ENCODE data around the gene TPBG. TPM values are rescaled to one million over a fixed set of nuclear protein-coding genes. Genes with fewer than 3 reads are reported as not detected.

TPBG gene
- total and polyA plus RNA-seq, 2 experiments from 2014 or later: 127 to 174 TPM

- H3K4me1 ChIP-seq (ENCODE audit: insufficient read depth): peaks cover 43% of the 10 kb centered on the region
- no peaks in the 10 kb centered on the region for H3K9me3 ChIP-seq (ENCODE audit: low read depth)
- H3K9ac ChIP-seq: peak overlapping the region; percentile 89
- WGBS, 2 experiments (ENCODE audit: low coverage in 1 of 2, low lambda C conversion rate in 2 of 2, missing lambda C conversion rate in 2 of 2): 1 to 2% methylated on average over 13 of the region's 13 CpGs
- H2AFZ ChIP-seq: peak overlapping the region; percentile 78
- peaks cover 12% of the 10 kb centered on the region; the same call in 1 of the 2 replicates for H4K20me1 ChIP-seq (ENCODE audit: insufficient read depth)
- H3K4me3 ChIP-seq: peak overlapping the region; percentile 99
- no peaks in the 10 kb centered on the region for H3K9me2 ChIP-seq (ENCODE audit: insufficient read depth)
- H3K27me3 ChIP-seq (replicated peaks; ENCODE audit: insufficient read depth): no peaks in the 10 kb centered on the region
- peaks cover 42% of the 10 kb centered on the region for H3F3A ChIP-seq (ENCODE audit: insufficient read depth)
- in situ Hi-C loops (cut with MboI): loop anchor here (25.0 kb wide), 1 partner anchor 699 kb away; the partner anchor contains the start of genes DOP1A and UBE3D
- H3K4me2 ChIP-seq (ENCODE audit: unreplicated experiment): peak overlapping the region; percentile 90
- H3K36me3 ChIP-seq (ENCODE audit: low read depth): peaks cover 11% of the 10 kb centered on the region; the same call in 1 of the 2 replicates
- H3K27ac ChIP-seq: peak overlapping the region; percentile 92
- peak; percentile 95 for DNase-seq
- TF ChIP-seq EZH2 (IDR thresholded peaks at IDR 0.05; ENCODE audit: insufficient read depth, poor library complexity, severe bottlenecking): no peak
- TF ChIP-seq EZH2phosphoT487 (IDR thresholded peaks at IDR 0.05; ENCODE audit: insufficient read depth, low read depth): 0 out of 2 replicates have a peak, but pooled peaks have one; percentile 20
- peaks cover 40% of the 10 kb centered on the region for H3K79me2 ChIP-seq (ENCODE audit: insufficient read depth)
Measured at GRCh38 chr6:82362878-82363427, 664 bp upstream of the TPBG start.

- H3K9me2 ChIP-seq (ENCODE audit: insufficient read depth): no peaks in the 10 kb centered on the region
- TF ChIP-seq EZH2phosphoT487 (IDR thresholded peaks at IDR 0.05; ENCODE audit: insufficient read depth, low read depth) (no peak), EZH2 (IDR thresholded peaks at IDR 0.05; ENCODE audit: insufficient read depth, poor library complexity, severe bottlenecking) (no peak)
- H3K9ac ChIP-seq: peak overlapping the region; percentile 89
- DNase-seq: peak; percentile 85
- no peaks in the 10 kb centered on the region for H3K9me3 ChIP-seq (ENCODE audit: low read depth)
- in situ Hi-C loops (cut with MboI): loop anchor here (25.0 kb wide), 1 partner anchor 698 kb away; the partner anchor contains the start of genes DOP1A and UBE3D
- no peaks in the 10 kb centered on the region for H3K27me3 ChIP-seq (replicated peaks; ENCODE audit: insufficient read depth)
- H3K79me2 ChIP-seq (ENCODE audit: insufficient read depth): peaks cover 54% of the 10 kb centered on the region
- H3K36me3 ChIP-seq (ENCODE audit: low read depth): peaks cover 11% of the 10 kb centered on the region; the same call in 1 of the 2 replicates
- H4K20me1 ChIP-seq (ENCODE audit: insufficient read depth): peaks cover 12% of the 10 kb centered on the region; the same call in 1 of the 2 replicates
- peaks cover 56% of the 10 kb centered on the region for H3F3A ChIP-seq (ENCODE audit: insufficient read depth)
- H3K4me3 ChIP-seq: peak overlapping the region; percentile 99
- 1 to 2% methylated on average over 65 to 80 of the region's 88 CpGs for WGBS, 2 experiments (ENCODE audit: low coverage in 1 of 2, low lambda C conversion rate in 2 of 2, missing lambda C conversion rate in 2 of 2)
- H3K27ac ChIP-seq: peak overlapping the region; percentile 92
- peak overlapping the region; percentile 78 for H2AFZ ChIP-seq
- H3K4me1 ChIP-seq (ENCODE audit: insufficient read depth): peaks cover 57% of the 10 kb centered on the region
- peak overlapping the region; percentile 90 for H3K4me2 ChIP-seq (ENCODE audit: unreplicated experiment)
Measured at GRCh38 chr6:82364087-82365015, 734 bp downstream of the TPBG start.

- Histone ChIP-seq H4K20me1 (ENCODE audit: insufficient read depth) (peaks cover 12% of the 10 kb centered on the region; the same call in 1 of the 2 replicates), H3K9ac (peak overlapping the region; percentile 89), H3K4me3 (peak overlapping the region; percentile 99), H3K36me3 (ENCODE audit: low read depth) (peaks cover 11% of the 10 kb centered on the region; the same call in 1 of the 2 replicates), H3K79me2 (ENCODE audit: insufficient read depth) (peaks cover 61% of the 10 kb centered on the region), H3K9me2 (ENCODE audit: insufficient read depth) (no peaks in the 10 kb centered on the region), H3K4me2 (ENCODE audit: unreplicated experiment) (peak overlapping the region; percentile 90), H3K9me3 (ENCODE audit: low read depth) (no peaks in the 10 kb centered on the region), H3F3A (ENCODE audit: insufficient read depth) (peaks cover 63% of the 10 kb centered on the region), H3K4me1 (ENCODE audit: insufficient read depth) (peaks cover 61% of the 10 kb centered on the region), H3K27me3 (replicated peaks; ENCODE audit: insufficient read depth) (no peaks in the 10 kb centered on the region), H3K27ac (peak overlapping the region; percentile 92), H2AFZ (peak overlapping the region; percentile 78)
- WGBS, 2 experiments (ENCODE audit: low coverage in 1 of 2, low lambda C conversion rate in 2 of 2, missing lambda C conversion rate in 2 of 2): 6 to 8% methylated on average over 62 to 64 of the region's 67 CpGs
- TF ChIP-seq EZH2phosphoT487 (IDR thresholded peaks at IDR 0.05; ENCODE audit: insufficient read depth, low read depth) (no peak), EZH2 (IDR thresholded peaks at IDR 0.05; ENCODE audit: insufficient read depth, poor library complexity, severe bottlenecking) (no peak)
- in situ Hi-C loops (cut with MboI): loop anchor here (25.0 kb wide), 1 partner anchor 697 kb away; the partner anchor contains the start of genes DOP1A and UBE3D
- DNase-seq: peak; percentile 68
Measured at GRCh38 chr6:82365016-82365795, 1.6 kb downstream of the TPBG start.

All from GM23248 (cell line).